Activated T-helper 17 cell treated with anti-CD3 and anti-CD28 coated beads, Interleukin-2, amount 50 U/mL, for 72 hours (primary cell): Measurements from ENCODE around the gene BET1L. TPM values are rescaled to one million over a fixed set of nuclear protein-coding genes. Genes with fewer than 3 reads are reported as not detected.
"Not testable (repeated sequence)": the region's sequence is repeated elsewhere in the genome, so short reads cannot be mapped to it uniquely, and the experiment has no call there.

Experiments used
- ATAC-seq: fragments of 150-1000 bp; cut with Tn5 transposase; replicated peaks from 2 replicates; pipeline ENCODE4 v1.10.0; 2021; ENCODE audit warnings: mild to moderate bottlenecking, moderate library complexity
- H3K27ac Mint-ChIP-seq: one replicate; pipeline ENCODE4 v1.8.0; 2022; ENCODE audit warnings: mixed read lengths
- H3K27me3 Mint-ChIP-seq: one replicate; pipeline ENCODE4 v1.8.0; 2022; ENCODE audit warnings: mixed read lengths
- H3K36me3 Mint-ChIP-seq: one replicate; pipeline ENCODE4 v1.8.0; 2022; ENCODE audit warnings: low read depth, mild to moderate bottlenecking, mixed read lengths
- H3K4me1 Mint-ChIP-seq: one replicate; pipeline ENCODE4 v1.8.0; 2022; ENCODE audit warnings: mixed read lengths
- H3K4me3 Mint-ChIP-seq: one replicate; pipeline ENCODE4 v1.8.0; 2022; ENCODE audit warnings: mild to moderate bottlenecking, mixed read lengths
- H3K9me3 Mint-ChIP-seq: one replicate; pipeline ENCODE4 v1.8.0; 2022; ENCODE audit warnings: mixed read lengths
- total RNA-seq, 2 donors: library from RNA; stranded (reverse); gene quantifications; one replicate each; pipeline ENCODE4 v1.2.3, GENCODE V29; 2022

BET1L gene, protein sequence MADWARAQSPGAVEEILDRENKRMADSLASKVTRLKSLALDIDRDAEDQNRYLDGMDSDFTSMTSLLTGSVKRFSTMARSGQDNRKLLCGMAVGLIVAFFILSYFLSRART
- 10 to 100 TPM; 32.5 to 84.3 TPM for total RNA-seq

DNA sequence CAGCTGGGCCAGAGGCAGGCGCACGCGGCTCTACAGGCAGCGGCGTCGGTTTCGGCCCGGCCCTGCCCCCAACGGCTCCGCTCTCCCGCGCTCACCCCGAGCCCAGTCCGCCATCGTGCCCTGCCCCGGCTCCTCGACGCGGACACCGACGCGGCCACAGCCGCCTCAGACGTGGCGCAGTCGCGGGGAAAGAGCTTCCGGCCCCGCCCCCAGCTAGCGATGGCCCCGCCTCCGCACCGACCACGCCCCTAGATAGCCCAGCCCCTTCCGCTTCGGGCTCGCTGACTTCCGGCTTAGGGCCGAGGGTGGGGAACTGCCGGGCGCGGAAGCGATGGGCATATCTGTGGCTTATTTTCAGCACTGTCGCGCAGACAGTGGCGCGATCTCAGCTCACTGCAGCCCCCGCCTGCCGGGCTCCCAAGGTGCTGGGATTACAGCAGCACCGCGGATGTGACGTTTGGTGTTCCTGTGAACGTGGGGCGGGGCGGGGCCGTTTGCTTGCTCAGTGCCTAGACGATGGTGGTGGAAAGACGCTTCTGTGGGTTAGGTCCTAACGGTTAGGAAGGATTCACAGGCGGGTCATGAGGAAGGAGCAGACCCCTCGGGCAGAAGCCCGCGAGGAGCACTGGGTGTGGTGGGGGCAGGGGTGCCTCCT is at the start of gene BET1L, which contains the start of gene RIC8A:
BET1L (minus strand) TSS at position 192 of the 655 bp plus-strand sequence; CDS start at position 114, 78 bp downstream.
RIC8A (plus strand) TSS at position 501 of the 655 bp plus-strand sequence. CDS start 1,147 bp downstream, outside the sequence.
- peaks cover 26% of the 10 kb centered on the region for H3K4me1 Mint-ChIP-seq
- peak within 1 kb of the TSS; percentile 100 for H3K4me3 Mint-ChIP-seq
- peak within 1 kb of the TSS; percentile 100 for H3K27ac Mint-ChIP-seq
- peak; percentile 85 for ATAC-seq
- H3K36me3 Mint-ChIP-seq, result peaks cover 100% of the 10 kb centered on the region
- H3K27me3 Mint-ChIP-seq, result no peaks in the 10 kb centered on the region
- no peaks in the 10 kb centered on the region for H3K9me3 Mint-ChIP-seq

DNA sequence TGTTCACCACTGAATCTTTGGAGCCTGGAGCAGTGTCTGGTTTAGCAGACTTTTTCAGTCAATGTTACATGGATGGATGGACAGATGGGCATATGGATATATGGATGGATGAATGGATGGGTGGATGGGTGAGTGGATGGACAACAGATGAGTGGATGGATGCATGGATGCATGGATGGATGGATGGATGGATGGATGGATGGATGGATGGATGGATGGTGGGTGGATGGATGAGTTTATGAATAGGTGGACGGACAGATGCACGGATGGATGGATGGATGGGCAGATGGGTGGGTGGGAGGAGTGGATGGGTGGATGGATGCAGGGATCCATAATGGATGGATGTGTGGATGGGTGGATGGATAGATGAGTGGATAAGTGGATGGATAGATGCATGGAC is 48.6 kb upstream of the BET1L start:
- no peak overlapping the region for H3K4me3 Mint-ChIP-seq
- no peak overlapping the region for H3K27ac Mint-ChIP-seq
- no peaks in the 10 kb centered on the region for H3K9me3 Mint-ChIP-seq
- H3K4me1 Mint-ChIP-seq, result peaks cover 5% of the 10 kb centered on the region
- no peak for ATAC-seq
- peaks cover 35% of the 10 kb centered on the region for H3K36me3 Mint-ChIP-seq
- no peaks in the 10 kb centered on the region for H3K27me3 Mint-ChIP-seq

DNA sequence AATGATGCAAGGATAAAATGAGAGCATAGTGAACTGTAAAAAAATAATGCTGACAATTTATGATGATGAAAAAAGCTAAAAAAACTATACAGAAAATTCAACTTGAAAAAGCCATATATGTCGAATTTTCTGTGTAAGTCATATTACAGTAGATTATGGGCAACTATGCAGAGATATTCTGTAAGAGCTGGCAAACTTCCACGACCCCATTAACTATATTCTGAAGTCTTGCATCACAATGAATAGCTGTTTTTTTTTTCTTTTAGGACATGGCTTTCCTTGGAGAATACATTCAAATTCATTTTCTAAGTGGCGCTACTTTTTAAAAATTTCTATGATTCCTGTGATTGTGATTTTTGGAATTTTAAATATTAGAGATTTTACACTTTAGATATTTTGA is 48.0 kb upstream of the BET1L start:
- ATAC-seq, result no peak

DNA sequence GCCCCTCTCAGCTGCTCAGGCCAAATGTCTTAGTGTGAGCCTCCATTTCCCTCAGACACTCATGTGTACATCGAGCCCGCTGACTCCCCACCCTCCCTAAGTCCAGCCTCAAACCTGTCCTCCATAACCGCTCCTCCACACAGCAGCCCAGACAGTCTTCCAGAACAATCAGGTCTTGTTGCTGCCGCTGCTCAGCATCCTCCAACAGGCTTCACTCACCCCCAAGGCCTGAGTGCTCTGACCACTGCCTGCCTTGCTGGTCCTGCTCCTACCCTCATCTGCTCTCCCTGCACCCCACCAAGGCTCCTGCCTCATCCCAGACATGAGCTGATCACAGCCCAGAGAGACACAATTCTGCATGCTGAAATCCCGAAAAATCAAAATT is 46.7 kb upstream of the BET1L start:
- ATAC-seq, result no peak
- Mint-ChIP-seq H3K4me1 (peaks cover 10% of the 10 kb centered on the region), H3K27me3 (no peaks in the 10 kb centered on the region), H3K36me3 (peaks cover 54% of the 10 kb centered on the region), H3K4me3 (no peak overlapping the region), H3K27ac (no peak overlapping the region), H3K9me3 (no peaks in the 10 kb centered on the region)

More for the DNA sequence above, 48.0 kb upstream of the BET1L start:
- H3K9me3 Mint-ChIP-seq, result no peaks in the 10 kb centered on the region
- H3K27me3 Mint-ChIP-seq, result no peaks in the 10 kb centered on the region
- H3K4me1 Mint-ChIP-seq, result peaks cover 5% of the 10 kb centered on the region
- H3K36me3 Mint-ChIP-seq, result peaks cover 41% of the 10 kb centered on the region
- no peak overlapping the region for H3K4me3 Mint-ChIP-seq
- H3K27ac Mint-ChIP-seq, result no peak overlapping the region

DNA sequence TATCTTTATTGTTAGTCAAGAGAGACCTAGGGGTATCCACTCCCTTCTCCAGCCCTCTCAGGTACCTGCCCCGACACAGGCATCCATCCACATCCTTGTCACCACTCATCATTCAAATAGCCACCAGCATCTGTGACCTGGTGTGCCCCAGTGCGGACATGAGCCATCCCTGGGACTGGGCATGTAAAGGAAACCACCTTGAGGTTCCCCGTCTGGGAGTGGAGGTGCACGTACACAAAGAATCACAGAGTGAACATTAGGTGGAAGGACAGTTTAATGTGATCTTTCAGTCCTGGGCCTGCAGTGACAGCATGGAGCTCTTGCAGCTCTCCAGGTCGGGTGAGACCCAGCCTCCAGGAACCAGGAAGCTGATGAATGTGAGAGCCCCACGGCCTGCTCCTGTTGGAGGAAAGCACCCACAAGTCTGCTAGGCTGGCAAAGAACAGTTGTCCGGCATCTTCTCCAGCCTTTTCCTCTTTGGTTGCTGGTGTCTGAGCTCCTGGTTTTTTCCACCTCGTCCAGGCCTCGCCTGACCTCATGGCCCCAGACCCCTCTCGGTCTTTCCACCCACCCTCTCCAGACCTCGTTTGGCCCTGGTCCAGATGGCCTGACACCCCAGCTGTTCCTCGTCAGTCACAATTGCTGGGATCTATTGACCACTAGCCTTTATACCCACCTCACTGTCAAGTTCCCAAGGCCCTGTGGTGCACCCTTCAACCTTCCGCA is 46.1 kb upstream of the BET1L start:
- Mint-ChIP-seq H3K9me3 (no peaks in the 10 kb centered on the region), H3K36me3 (peaks cover 60% of the 10 kb centered on the region), H3K27ac (no peak overlapping the region), H3K4me3 (no peak overlapping the region), H3K27me3 (no peaks in the 10 kb centered on the region), H3K4me1 (peaks cover 10% of the 10 kb centered on the region)
- no peak for ATAC-seq

DNA sequence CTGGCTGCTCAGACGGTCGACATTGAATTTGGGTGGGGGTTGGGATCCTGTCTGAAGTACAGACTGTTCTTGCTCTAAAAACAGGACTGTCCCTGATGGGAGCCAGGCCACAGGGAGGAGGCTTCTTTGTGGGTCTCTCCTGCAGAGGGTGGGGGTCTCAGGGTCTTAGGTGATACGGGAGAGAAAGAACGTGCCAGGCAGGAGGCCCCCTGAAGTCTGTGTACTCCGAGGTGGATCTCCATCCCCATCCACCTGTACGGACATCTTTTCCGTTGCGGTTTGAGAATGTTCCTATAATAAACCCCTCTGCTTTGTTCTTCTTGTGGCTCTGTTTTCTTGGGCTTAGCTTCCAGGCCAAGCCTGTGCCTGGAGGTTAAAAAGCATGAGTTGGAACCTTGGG is 45.5 kb upstream of the BET1L start:
- Mint-ChIP-seq H3K27me3 (no peaks in the 10 kb centered on the region), H3K27ac (no peak overlapping the region), H3K4me3 (no peak overlapping the region), H3K9me3 (no peaks in the 10 kb centered on the region), H3K36me3 (peaks cover 66% of the 10 kb centered on the region), H3K4me1 (peaks cover 6% of the 10 kb centered on the region)
- no peak for ATAC-seq

DNA sequence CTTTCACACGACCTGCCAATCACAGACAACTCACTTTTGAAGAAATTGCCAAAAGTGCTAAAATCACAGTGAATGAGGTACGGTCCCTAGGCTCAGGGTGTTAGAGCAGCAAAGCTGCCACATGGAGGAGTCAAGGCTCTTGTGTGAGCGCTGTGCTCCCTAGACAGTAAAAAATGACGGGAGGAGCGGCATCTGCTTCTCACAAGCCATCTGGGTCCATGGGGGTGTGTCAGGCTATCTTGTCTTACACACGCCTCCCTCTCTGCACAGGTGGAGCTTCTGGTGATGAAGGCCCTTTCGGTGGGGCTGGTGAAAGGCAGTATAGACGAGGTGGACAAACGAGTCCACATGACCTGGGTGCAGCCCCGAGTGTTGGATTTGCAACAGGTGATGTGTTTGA is 44.4 kb upstream of the BET1L start:
- H3K9me3 Mint-ChIP-seq, result no peaks in the 10 kb centered on the region
- no peak for ATAC-seq
- no peak overlapping the region for H3K27ac Mint-ChIP-seq
- H3K4me3 Mint-ChIP-seq, result no peak overlapping the region
- no peaks in the 10 kb centered on the region for H3K27me3 Mint-ChIP-seq
- H3K4me1 Mint-ChIP-seq, result peaks cover 6% of the 10 kb centered on the region
- H3K36me3 Mint-ChIP-seq, result peaks cover 78% of the 10 kb centered on the region

DNA sequence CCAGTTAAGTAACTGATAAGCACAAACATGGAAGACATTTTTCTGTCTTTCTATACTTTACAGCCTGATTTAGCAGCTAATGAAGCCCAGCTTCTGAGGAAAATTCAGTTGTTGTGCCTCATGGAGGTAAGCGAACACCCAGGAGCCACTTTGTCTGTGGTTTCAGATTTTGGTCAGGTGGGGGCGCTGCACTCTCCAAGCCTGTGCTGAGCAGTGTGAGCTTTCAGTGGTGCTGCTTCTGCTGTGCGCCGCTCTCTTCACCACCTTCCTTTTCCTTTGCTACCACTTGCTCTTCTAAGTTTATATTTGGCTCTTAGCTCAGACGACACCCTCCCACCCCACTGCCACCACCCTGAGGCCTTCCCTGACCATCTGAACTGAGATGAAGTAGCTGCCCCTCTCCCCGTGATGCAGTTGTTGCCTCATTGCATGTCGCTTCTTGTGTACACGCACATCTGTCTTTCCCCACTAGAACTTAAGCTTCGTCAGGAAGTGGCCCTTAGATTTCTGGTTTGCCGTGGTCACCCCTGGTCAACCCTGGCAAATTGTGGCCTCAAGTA is 43.6 kb upstream of the BET1L start:
- Mint-ChIP-seq H3K27ac (no peak overlapping the region), H3K36me3 (peaks cover 85% of the 10 kb centered on the region), H3K27me3 (no peaks in the 10 kb centered on the region), H3K4me1 (peaks cover 6% of the 10 kb centered on the region), H3K9me3 (no peaks in the 10 kb centered on the region), H3K4me3 (no peak overlapping the region)
- ATAC-seq, result peak; percentile 81

DNA sequence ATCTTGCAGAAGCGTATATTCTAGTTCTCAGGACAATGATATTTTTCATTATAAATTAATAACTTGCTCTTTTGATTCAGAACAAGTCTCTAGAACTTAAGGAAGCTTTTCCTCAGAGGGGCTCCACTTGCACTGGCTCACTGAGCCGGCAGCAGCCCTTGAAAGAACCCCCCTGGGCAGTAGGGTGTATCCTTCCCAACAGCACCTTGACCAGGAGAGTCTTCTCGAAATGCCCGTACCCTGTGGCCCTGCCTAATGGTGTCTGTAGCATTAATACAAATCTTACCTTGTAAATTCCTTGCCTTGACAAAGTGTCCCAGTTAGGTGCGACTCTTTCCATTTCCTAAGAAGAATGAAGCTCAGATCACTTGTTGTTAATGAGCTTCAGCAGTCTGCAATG is 43.1 kb upstream of the BET1L start:
- peaks cover 6% of the 10 kb centered on the region for H3K4me1 Mint-ChIP-seq
- H3K4me3 Mint-ChIP-seq, result no peak overlapping the region
- no peak overlapping the region for H3K27ac Mint-ChIP-seq
- ATAC-seq, result no peak
- no peaks in the 10 kb centered on the region for H3K27me3 Mint-ChIP-seq
- H3K9me3 Mint-ChIP-seq, result no peaks in the 10 kb centered on the region
- H3K36me3 Mint-ChIP-seq, result peaks cover 90% of the 10 kb centered on the region

DNA sequence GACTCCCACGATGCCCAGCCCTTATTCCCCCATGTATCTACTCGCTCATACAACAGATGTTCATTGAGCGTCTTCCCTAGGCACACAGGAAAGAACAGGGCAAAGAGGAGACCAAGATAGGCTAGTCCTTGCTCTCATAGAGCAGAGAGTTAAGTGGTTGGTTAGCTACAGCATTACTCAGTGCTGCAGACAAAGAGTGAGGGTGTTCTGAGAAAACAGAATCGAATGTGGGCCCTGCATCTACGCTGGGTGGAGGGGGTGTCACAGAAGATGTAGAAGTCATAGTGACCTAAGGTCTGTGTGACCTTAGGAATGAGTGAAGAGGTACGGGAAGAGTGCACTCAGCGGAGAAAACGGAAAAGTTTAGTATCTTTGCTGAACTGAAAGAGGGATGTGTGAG is 41.9 kb upstream of the BET1L start:
- ATAC-seq, result peak; percentile 71
- H3K27me3 Mint-ChIP-seq, result no peaks in the 10 kb centered on the region
- H3K4me1 Mint-ChIP-seq, result peaks cover 6% of the 10 kb centered on the region
- H3K36me3 Mint-ChIP-seq, result peaks cover 100% of the 10 kb centered on the region
- no peaks in the 10 kb centered on the region for H3K9me3 Mint-ChIP-seq
- peak overlapping the region; percentile 2 for H3K4me3 Mint-ChIP-seq
- H3K27ac Mint-ChIP-seq, result peak overlapping the region; percentile 4

DNA sequence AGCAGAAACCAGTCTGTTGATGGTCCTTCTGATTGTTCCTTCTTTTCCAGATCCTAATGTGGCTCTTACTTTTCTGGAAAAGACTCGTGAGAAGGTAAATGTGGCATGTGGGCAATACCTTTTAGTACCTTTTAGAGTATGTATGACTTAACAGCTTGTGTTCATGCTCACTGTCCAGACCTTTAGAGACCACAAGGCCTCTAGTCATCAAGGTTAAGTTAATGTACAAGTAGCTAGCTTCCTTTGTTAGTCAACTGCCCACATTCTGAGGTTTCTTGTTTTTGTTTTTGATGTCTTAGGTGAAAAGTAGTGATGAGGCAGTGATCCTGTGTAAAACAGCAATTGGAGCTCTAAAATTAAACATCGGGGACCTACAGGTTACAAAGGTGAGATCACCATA is 37.2 kb upstream of the BET1L start:
- ATAC-seq, result peak; percentile 72

DNA sequence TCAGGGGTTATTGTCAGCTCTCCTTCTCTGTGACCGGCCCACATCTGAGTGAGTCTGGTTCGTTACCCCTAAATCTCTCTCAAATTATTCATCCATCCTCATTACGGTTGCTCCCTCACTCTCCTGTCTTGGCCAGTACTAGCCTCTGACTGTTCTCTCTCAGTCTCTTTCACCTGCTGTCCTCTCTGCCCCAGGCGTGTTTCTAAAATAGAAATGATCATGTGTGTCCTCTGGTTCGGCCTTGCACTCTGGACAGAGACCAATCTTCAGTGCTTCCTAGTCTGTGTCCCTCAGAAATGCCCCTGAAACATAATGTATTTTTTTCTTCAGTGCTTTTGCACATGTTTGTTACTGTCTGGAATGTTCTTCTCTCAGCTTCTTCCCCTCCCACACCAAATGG is 34.4 kb upstream of the BET1L start:
- Mint-ChIP-seq H3K9me3 (no peaks in the 10 kb centered on the region), H3K36me3 (peaks cover 98% of the 10 kb centered on the region), H3K27ac (peak overlapping the region; percentile 47), H3K4me1 (peaks cover 27% of the 10 kb centered on the region), H3K4me3 (peak overlapping the region; percentile 18), H3K27me3 (no peaks in the 10 kb centered on the region)
- ATAC-seq, result no peak

More for the DNA sequence above, 37.2 kb upstream of the BET1L start:
- no peak overlapping the region for H3K27ac Mint-ChIP-seq
- no peaks in the 10 kb centered on the region for H3K9me3 Mint-ChIP-seq
- peaks cover 99% of the 10 kb centered on the region for H3K36me3 Mint-ChIP-seq
- no peak overlapping the region for H3K4me3 Mint-ChIP-seq
- H3K27me3 Mint-ChIP-seq, result no peaks in the 10 kb centered on the region
- H3K4me1 Mint-ChIP-seq, result peaks cover 23% of the 10 kb centered on the region

DNA sequence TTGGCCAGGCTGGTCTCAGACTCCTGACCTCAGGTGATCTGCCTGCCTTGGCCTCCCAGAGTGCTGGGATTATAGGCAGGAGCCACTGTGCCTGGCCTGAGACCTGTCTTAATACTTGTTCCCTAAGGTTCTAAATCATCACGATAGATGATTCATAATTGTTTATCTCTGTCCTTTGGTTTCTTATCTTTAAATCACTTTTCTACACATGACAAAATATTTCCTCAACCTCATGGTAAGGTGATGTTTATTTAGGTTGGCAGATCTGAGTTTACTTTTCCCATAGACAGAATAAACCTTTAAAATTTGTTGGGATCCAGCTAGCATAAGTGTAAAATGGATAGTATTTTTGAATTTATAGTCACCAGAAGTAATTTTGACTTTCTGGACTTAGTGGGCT is 33.1 kb upstream of the BET1L start:
- Mint-ChIP-seq H3K4me1 (peaks cover 31% of the 10 kb centered on the region), H3K27me3 (no peaks in the 10 kb centered on the region), H3K27ac (peak overlapping the region; percentile 7), H3K9me3 (no peaks in the 10 kb centered on the region), H3K4me3 (peak overlapping the region; percentile 4), H3K36me3 (peaks cover 98% of the 10 kb centered on the region)
- ATAC-seq, result no peak

DNA sequence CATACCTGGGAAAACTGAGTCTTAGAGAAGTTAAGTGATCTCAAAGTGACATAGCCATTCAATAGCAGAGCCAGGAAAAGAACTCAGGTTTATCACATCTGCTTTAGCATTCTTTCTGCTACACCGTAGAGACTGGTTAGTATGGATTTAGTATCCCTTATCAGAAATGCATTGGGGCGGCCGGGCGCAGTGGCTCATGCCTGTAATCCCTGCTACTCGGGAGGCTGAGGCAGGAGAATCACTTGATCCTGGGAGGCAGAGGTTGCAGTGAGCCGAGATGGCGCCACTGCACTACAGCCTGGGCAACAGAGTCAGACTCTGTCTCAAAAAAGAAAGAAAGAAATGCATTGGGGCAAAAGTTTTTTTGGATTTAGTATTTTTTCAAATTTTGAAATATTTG is 31.1 kb upstream of the BET1L start:
- H3K4me3 Mint-ChIP-seq, result peak overlapping the region; percentile 87
- peak overlapping the region; percentile 95 for H3K27ac Mint-ChIP-seq

More for the DNA sequence above, 31.1 kb upstream of the BET1L start:
- H3K4me1 Mint-ChIP-seq, result peaks cover 32% of the 10 kb centered on the region
- peaks cover 80% of the 10 kb centered on the region for H3K36me3 Mint-ChIP-seq
- ATAC-seq, H3K27me3 Mint-ChIP-seq, H3K9me3 Mint-ChIP-seq: not testable (repeated sequence)
